HG02943 (cell line): Measurements from ENCODE around the gene MTG1.
"Not testable (repeated sequence)": the region's sequence is repeated elsewhere in the genome, so short reads cannot be mapped to it uniquely, and the experiment has no call there.

ENCODE experiments used
- ATAC-seq: cut with Tn5 transposase; IDR thresholded peaks from one replicate; pipeline ENCODE4 v1.9.1; 2021; ENCODE audit warnings: mild to moderate bottlenecking, low read depth, moderate library complexity; ENCODE audit not compliant: unreplicated experiment

MTG1 gene

GRCh38 chr10:133396035-133396624 lies 2.2 kb downstream of the MTG1 start:
- ATAC-seq, result no peak

GRCh38 chr10:133397938-133398337 lies 4.0 kb downstream of the MTG1 start:
- no peak for ATAC-seq

- ATAC-seq, result no peak
These were observed 5.2 kb downstream of the MTG1 start for GRCh38 chr10:133399123-133399601.

DNA sequence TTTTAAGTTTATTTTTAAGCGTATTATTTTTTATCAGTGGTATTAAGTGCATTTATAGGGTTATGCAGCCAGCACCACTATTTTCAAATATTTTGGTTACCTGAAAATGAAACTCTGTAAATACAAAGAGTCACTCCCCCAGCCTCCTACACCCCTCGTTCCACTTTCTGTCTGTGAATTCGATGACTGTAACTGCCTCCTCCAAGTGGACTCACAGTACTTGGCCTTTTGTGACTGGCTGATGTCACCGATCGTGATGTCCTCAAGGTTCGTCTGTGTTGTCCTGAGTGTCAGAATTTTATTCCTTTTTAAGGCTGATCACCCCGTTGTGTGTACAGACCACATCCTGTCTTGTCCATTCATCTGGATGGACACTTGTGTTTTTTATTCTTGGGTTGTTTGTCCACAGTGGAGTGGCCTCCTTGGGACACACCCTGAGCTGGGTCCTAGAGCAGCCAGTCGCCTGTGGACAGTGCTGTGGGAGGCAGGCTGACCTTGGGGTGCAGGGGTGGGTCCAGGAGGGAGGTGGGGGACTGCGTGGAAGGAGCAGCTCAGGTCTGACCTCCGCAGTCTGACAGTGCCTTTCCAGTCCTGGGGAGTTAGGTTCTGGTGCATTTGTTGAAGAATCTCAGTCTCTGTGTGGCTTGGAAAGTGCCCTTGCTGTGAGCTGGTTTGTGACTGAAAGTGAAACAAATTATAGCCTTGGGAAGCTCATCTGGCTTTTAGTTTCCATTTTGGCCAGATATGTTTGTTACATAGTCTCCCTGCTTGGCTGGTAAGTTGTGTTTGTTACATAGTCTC lies 6.9 kb downstream of the MTG1 start:
- ATAC-seq, result peak; percentile 74

- peak; percentile 3 for ATAC-seq
These were observed 7.5 kb downstream of the MTG1 start for GRCh38 chr10:133401500-133401899.

GRCh38 chr10:133401981-133402725 lies 8.2 kb downstream of the MTG1 start:
- ATAC-seq, result no peak

DNA sequence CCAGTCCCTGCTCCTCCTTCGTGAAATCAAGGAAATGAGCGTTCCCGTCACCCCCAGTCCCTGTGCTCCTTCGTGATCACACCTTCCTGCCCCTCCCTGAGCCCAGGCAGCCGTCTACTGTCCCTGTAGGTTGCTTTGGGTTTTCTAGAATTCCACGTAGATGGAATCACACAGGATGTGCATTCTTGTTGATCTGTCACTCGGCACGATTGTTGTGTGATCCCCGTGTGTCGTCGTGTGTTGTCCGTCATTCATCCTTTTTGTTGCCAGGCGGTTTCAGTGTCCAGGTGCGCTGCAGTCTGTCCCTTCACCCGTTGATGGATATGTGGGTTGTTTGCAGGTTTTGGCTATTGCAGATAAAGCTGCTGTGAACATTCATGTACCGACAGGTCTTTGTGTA lies 9.4 kb downstream of the MTG1 start:
- ATAC-seq, result no peak

- ATAC-seq, result no peak
These were observed 9.8 kb downstream of the MTG1 start for GRCh38 chr10:133403784-133404183.

DNA sequence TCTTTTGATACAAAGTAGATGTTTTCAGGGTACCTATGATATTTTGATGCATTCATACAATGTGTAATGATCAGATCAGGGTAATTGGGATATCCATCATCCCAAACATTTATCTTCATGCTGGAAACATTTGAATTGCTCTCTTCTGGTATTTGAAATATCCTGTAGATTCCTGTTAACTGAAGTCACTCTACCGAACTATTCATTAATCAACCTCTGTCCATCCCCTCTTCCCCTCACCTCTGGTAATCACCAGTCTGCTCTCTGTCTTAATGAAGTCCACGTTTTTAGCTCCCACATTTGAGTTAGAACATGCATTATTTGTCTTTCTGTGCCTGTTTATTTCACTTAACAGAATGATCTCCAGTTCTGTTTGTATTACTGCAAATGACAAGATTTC lies 11.3 kb downstream of the MTG1 start:
- ATAC-seq, result no peak

DNA sequence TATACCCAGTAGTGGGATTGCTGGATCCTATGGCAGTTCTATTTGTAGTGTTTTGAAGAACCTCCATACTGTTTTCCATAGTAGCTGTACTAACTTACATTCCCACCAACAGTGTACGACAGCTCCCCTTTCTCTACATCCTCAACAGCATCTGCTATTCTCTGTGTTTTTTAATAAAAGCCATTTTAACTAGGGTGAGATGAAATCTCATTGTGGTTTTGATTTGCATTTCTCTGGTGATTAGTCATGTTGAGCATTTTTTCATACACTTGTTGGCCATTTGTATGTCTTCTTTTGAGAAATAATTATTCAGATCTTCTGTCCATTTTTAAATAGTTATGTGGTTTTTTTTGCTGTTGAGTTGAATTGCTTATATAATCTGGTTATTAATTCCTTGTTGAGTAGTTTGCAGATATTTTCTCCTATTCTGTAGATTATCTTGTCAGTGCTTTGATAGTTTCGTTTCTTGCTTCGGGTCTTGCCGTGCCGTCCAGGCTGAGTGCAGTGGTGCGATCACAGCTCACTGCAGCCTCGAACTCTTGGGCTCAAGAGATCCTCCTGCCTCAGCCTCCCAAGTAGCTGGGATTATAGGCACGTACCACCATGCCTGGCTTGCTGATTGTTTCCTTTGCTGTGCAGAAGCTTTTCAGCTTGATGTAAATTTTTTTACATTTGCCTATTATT lies 12.0 kb downstream of the MTG1 start:
- ATAC-seq, result no peak

DNA sequence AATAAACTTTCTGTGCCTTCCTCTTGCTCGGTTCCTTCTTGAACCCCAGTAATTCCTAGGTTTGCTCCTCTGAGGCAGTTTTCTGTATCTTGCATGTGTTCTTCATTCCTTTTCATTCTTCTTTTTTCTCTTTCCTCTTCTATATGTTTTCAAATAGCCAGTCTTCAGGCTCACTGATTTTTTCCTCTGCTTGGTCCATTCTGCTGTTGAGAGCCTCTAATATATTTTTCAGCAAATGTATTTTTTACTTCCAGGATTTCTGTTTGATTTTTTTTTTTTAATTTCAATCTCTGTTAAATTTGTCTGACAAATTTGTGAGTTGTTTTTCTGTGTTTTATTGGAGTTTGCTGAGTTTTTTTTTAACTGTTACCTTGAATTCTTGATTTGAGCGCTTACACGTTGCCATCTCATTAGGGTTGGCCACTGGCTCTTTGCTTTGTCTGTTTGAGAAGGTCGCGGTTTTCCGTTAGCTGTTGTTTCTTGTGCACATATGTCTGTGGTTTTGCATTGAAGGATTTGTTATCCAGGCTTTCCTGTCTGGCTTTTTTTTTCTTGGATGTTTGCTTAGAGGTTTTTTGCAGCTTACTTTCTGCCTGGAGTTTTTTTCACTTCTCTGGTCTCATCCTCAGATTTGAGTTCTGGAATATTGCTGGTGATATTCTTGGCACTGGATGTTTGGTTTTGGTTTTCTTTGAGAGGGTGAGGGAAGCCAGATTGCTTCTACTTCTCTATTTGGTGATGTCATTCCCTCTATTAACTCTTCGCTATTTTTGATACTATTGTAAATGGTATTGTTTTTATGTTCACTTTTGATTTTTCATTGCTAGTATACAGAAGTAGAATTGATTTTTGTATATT lies 17.8 kb downstream of the MTG1 start:
- ATAC-seq, result no peak

DNA sequence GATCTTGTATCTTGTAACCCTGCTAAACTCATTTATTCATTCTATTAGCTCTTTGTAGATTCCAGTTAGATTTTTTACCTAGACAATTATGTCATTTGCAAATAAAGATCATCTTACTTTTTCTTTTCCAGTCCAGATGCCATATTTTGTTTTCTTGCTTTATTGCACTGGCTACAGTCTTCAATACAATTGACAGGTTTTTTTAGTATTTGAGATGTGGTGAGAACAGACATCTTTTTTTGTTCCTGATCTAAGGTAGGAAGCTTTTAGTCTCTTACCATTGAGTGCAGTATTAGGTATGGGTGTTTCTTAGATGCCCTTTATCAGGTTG lies 18.4 kb downstream of the MTG1 start:
- no peak for ATAC-seq

- not testable (repeated sequence) for ATAC-seq
These were observed 20.4 kb downstream of the MTG1 start for GRCh38 chr10:133414401-133414800.

- no peak for ATAC-seq
These were observed 21.8 kb downstream of the MTG1 start for GRCh38 chr10:133415752-133416151.

GRCh38 chr10:133418289-133418993 lies 24.5 kb downstream of the MTG1 start:
- ATAC-seq, result no peak

GRCh38 chr10:133419211-133419950 lies 25.4 kb downstream of the MTG1 start:
- ATAC-seq, result no peak

- no peak for ATAC-seq
These were observed 26.1 kb downstream of the MTG1 start for GRCh38 chr10:133420028-133420427.

DNA sequence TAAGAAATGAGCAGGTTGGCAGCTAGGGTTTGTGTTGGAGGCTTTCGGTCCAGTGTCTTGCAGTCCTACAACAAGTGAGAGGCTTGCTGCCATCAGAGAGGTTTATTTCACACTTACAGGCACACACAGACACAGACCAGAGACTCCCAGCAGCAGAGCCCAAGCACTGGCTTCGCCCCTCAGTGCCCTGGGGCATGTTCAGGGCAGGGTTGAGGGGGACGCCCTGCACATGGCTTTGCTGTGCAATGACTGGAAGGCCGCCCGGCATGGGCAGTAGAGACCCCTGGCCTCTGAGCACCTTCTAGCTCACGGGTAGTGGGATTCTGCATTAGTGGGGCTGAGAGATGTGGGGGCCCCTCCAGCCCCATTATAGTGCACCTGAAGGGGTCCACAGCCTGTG lies 26.6 kb downstream of the MTG1 start:
- no peak for ATAC-seq
